Activated CD4-positive, alpha-beta T cell treated with anti-CD3 and anti-CD28 coated beads, Interleukin-2, Interleukin-4, amounts not matched to agents 100 ng/mL and 50 ng/mL, durations not matched to agents 16 hours and 8 hours (primary cell): ENCODE measurements around the gene HSP90AA1.
"Not testable (repeated sequence)": the region's sequence is repeated elsewhere in the genome, so short reads cannot be mapped to it uniquely, and the experiment has no call there.

Experiments
- DNase-seq: peaks from one replicate; pipeline ENCODE4 v3.0.0-alpha.2; 2020; ENCODE audit warnings: low spot score

HSP90AA1 gene

DNA sequence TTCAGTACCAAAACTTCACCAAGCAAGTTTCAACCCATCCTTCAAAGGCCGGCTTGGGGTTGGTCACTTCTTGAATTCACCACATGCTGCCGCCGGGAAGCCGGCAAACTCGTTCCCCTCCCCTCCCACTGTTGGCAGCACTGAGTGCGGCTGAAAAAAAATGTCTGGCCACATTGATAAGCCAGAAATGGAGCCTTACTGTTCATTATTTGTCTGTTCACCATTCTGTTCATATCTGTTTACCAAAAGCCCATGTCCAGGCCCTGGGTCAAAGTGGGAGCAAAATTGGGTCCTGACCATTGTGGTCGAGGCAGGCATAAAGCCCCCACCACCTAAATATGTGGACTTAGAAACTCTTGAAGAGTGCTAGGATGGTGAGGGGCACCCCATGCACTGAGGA lies 7.3 kb upstream of the HSP90AA1 start:
- DNase-seq, result no peak

DNA sequence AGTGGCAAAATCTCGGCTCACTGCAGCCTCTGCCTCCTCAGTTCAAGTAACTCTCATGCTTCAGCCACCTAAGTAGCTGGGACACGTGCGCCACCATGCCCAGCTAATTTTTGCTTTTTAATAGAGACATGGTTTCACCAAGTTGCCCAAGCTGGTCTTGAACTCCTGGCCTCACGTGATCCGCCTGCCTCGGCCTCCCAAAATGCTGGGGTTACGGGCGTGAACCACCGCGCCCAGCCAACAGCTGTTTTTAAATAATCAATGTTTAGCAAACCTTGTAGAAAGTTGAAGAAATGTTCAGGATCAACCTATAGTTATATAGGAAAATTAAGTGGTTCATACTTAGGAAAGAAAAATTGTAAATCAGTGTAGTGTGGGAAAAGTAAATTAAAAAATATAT lies 6.0 kb upstream of the HSP90AA1 start:
- DNase-seq, result no peak

DNA sequence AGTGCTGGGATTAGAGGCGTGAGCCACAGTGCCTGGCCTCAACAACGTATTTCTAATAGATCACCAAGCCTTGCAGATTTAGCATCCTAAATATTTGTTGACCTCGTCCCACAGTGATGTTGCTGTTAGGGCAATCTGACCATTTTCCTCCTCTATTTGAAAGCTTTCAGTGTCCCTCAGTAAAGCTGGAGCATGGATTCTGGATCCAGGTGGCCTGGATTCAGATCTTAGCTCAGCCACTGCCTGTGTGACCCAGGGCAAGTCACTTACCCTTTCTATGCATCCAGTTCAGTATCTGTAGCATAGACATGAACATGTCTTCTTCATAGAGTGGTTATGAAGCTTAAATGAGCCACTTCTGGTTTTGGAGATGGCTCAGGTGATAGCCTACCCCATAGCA lies 3.9 kb upstream of the HSP90AA1 start:
- no peak for DNase-seq

DNA sequence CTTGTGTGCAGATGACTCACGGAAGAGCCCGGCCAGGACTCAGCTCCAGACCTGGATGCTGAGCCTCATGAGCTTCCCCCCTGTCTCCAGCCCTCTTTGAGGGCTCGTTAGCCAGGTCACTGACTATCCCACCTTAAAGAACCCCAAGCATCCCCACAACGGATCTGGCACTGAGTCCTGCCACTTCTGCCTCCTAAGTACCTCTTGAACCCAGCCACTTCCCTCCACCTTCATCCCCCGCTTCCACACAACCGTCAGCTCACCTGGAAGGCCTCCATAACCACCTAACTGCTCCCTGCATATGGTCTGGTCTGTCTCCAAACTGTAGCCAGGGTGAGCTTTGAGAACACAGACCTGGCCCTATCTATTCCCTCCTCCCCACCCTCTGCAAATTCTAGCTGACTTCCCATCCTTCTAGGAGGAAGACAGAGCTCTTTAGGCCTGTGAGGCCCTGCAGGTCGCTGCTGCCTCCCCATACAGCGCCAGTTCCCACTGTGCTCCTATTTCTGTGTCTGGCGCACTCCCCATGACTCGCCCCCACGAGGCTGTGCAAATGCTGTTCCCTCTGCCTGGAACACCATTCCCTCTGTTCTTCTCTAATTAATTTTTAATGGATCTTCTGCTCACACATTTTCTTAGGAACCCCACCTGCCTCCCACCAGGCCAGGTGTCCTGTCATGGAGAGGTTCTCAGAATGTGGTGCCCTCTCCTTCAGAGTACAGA lies 2.9 kb upstream of the HSP90AA1 start:
- no peak for DNase-seq

DNA sequence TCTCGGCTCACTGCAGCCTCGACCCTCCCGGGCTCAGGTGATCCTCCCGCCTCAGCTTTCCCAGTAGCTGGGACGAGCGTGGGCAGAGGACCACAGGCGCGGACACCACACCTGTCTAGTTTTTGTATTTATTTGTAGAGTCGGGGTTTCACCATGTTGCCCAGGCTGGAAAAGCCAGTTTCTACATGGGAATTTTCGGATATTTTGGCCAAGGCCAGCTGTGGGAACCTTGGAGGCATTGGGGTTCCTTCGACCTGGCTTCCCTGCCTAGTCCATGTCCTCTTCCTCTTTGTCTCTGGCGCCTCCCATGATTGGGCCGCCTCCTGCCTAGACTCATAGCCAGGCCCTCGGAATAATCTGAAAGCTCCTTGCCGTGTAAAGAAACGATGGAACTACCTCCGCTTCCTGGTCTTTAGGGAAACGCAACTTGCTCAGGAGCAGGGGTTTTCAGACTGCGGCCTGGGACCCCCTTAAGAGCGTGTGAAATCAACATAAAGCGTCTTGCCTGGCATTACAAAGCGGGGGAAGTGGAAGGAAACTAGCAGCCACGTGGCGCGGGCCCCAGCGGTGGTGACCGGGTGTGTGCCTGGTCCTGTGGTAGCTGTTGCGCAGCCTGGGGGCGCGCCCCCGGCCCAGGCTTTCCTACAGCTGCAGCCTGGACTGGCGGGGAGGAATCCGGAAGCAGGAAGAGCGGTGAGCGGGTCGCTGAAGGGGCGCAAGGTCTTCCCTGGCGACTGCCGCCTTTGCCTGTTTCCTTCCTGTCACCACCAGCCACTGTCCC lies 1.4 kb upstream of the HSP90AA1 start:
- peak; percentile 63 for DNase-seq

DNA sequence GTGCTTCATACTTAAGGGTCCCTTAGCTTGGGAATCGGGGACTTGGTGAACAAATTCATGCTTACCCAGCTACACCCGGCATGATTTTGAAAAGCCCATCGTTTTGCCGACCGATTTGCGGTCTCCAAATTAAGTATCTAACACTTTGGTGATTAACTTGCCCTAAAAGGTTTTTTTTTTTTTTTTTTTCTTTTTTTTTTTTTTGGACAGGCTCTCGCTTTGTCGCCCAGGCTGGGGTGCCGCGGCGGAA lies 843 bp upstream of the HSP90AA1 start:
- no peak for DNase-seq

DNA sequence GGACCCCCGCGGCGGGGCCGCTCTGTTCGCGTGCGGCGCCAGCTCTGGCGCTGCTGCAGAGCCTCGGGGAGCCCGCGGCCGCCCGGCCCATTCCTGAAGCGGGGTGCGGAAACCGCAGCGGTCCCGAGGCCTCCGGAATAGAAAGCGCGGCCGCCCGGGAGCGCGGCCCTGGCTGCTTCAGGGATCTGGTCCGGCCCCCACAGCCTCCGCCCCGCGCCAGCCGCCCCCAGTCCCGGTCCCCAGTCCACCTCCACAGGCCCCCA lies 204 bp downstream of the HSP90AA1 start:
- DNase-seq, result no peak

DNA sequence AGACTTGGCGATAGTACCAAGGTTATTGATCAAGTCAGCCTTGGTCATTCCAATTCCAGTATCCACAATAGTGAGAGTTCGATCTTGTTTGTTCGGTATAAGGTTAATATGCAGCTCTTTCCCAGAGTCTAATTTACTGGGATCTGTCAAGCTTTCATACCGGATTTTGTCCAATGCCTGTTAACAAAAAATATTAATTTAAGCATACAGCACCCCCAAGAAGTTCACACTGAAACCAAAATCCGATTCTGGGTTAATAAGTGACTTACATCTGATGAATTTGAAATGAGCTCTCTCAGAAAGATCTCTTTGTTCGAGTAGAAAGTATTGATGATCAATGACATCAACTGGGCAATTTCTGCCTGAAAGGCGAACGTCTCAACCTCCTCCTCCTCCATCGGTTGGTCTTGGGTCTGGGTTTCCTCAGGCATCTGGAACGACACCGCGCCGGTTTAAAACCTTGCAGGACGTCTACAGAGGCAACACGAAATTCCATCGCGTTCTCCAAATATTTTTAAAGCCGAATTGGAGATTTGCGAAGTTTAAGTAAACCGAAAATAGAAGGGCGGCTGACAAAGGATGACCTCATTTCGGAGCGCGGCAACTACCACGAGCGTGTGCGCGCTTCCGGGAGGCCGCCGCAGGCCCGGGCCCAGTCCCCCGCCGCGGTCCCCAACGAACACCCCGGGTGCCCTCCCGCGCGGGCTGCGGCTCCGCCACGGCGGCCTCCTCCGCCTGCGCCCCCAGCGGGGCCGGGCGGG lies 716 bp downstream of the HSP90AA1 start:
- DNase-seq, result peak; percentile 56

DNA sequence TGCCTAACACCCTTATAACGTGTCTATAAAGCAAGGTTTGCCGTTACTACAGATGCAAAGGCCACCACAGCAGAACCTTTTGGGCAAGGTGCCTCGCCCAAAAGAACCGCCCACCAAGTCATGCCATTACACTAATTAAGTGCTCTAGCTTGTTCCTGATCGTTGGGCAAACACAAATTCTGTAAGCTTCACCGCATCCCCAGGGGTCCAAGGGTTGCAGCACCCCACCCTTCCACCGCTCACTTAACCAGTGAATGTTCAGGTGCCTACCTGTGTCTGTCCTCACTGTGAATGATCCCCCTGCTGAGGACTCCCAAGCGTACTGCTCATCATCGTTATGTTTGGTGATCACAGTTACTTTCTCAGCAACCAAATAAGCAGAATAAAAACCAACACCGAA lies 1.4 kb downstream of the HSP90AA1 start:
- DNase-seq, result no peak

DNA sequence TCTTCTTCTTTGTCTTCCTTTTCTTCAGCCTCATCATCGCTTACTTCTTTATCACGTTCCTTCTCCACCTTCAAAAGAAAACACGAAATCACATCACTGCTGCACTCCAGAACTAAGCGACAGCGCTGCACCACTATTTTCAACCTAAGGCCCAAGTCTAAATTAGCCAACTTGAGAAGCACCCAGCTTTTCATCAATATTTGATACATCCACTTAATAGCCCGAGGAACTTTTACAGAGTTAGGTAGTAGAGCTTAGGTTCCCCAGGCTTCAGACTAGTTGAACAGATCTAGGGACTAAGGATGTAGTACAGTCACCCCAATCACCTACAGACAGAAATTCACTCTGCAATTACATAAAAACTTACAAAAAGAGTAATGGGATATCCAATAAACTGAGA lies 1.9 kb downstream of the HSP90AA1 start:
- no peak for DNase-seq

DNA sequence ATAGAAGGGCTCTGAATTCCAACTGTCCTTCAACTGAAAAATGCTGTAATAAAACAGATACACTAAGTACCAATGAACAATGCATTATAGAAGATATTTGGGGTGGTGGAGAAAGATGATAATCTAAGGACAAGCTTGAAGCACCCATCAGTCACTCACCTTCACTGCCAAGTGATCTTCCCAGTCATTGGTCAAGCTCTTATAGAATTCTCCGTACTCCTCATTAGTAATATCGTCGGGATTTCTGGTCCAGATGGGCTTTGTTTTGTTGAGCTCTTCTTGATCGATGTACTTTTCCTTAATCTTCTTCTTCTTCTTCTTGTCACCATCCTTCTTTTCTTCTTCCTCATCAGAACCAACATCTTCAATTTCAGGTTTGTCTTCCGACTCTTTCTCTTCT lies 2.3 kb downstream of the HSP90AA1 start:
- not testable (repeated sequence) for DNase-seq

DNA sequence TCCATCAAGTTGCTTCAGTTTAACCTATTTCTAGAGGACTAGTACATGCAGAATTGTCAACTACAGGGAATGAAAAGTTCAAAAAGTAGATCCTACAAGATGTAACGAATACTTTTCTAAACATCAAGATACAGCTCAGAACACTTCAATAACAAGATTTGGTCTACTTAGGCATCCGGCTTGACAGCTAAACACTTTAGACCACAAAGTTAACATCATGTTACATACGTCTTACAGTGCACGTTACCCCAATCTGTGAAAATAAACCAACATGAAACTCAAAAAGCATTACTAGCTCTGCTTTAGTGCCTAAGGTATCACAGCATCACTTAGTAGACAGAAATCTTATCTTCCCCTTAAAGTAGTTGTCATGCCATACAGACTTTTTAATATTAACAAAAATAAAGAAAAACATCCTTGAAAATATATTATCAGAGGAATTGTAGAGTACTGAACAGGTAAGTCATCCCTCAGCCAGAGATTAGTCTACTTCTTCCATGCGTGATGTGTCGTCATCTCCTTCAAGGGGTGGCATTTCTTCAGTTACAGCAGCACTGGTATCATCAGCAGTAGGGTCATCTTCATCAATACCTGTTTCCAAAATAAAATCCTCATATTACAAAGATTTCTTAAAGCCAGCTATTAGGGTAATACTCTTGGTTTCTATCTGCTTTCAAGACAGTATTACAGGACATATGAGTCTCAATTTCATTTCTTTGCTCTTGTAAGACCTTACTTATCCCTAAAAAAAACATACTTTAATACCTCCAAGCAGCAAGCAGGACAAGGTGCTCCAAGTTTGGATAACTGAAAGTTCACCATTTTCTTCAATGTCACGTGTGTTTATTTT lies 5.4 kb downstream of the HSP90AA1 start:
- DNase-seq, result no peak

DNA sequence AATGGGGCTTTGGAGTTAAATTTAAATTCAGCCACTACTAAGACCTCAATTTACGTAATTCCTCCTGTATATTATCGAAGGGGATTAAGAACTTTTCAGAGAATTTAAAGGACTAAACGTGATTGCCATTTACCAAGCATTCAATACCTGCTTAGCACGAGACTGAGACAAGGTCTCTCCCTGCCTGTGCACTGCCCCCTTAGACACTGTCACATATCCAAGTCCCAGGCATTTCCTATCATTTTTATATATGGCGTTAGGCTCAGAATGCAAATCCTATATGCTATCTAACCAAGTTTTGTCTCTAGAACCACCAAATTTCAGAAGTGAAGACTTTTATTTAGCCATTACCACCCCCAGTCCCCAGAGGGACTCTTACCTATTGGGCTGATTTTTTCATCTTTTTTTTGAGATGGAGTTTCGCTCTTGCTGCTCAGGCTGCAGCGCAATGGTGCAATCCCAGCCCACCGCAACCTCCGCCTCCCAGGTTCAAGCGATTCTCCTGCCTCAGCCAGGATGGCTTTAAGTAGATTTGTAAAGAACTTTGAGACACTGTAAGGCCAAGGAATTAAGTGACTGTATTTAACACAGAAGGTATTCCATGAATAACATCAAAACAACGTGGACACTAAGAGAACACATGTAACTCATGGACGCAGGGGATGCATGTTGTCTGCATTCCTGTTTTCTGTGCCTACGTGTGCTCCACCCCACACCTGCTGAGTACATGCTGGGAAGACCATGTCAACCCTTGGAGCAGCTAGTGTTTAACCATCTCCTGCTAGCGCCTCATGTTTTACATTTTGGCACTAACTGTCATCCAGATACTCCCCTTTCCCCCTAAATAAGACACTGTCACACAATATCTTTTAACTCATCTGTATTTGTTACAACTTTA lies 6.4 kb downstream of the HSP90AA1 start:
- DNase-seq, result no peak

DNA sequence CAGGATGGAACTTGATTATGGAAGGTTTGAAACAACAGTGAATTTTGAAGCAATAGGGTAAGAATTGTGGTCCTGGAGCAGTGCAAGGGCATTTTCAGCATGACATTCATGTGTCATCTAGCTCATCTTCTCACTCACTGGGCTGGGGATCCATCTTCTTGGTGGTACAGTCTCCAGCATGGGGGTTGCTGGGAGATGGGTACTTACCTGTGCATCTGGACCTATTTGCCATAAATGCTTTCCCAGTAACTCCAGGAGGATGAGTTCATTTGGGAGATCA lies 7.2 kb downstream of the HSP90AA1 start:
- no peak for DNase-seq

DNA sequence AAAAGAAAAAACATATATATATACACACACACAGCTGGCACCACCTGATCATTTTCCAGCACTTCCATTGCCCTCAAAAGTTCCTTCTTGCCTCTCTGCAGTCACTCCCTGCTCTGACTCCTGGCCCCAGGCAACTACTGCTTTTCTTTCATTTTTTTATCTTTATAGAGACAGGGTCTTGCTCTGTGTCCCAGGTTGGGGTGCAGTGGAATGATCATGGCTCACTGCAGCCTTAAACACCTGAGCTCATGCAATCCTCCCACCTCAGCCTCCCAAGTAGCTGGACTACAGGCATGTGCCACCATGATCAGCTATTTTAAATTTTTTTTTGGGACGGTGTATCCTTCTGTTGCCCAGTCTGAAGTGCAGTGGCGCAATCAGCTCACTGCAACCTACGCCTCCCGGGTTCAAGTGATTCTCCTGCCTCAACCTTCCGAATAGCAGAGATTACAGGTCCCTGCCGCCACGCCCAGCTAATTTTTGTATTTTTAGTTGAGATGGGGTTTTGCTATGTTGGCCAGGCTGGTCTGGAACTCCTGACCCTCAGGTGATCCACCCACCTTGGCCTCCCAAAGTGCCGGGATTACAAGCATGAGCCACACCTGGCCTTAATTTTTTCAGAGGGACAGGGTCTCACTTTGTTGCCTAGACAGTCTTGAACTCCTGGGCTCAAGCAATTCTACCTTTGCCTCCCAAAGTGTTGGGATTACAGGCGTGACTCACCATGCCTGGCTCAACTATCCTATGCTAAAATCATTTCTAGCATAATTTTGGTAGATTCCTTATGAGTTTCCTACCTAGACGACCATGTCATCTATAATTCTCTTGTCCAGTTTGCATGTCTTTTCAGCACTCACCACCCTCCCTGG lies 7.8 kb downstream of the HSP90AA1 start:
- DNase-seq, result no peak

DNA sequence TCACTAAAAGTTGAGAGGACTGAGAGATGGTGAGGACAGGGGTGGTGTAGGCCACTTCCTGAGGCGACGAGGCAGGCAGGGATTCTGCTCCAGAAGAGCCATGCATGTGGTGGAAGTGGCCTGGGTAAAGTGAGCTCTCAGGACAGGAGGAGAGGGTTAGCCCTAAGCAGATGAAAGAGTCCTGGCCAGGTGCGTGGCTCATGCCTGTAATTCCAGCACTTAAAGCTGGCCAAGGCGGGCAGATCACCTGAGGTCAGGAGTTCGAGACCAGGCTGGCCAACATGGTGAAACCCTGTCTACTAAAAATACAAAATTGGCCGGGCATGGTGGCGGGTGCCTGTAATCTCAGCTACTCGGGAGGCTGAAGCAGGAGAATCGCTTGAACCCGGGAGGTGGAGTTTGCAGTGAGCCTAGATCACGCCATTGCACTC lies 8.5 kb downstream of the HSP90AA1 start:
- not testable (repeated sequence) for DNase-seq

DNA sequence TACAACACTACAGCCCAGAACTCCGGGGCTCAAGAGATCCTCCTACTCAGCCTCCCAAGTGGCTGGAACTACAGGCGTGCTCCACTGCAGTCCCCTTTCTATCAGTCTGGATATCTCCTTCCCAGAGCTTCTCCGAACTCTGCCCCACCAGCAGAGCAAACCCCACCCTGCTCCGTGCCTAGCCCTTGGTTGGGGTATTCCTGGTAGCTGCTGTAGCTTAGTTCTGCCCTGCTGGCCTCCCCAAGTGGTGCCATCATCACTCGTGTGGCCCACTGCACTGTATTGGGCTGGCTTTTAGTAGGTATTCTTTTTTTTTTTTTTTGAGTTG lies 9.5 kb downstream of the HSP90AA1 start:
- DNase-seq, result no peak

DNA sequence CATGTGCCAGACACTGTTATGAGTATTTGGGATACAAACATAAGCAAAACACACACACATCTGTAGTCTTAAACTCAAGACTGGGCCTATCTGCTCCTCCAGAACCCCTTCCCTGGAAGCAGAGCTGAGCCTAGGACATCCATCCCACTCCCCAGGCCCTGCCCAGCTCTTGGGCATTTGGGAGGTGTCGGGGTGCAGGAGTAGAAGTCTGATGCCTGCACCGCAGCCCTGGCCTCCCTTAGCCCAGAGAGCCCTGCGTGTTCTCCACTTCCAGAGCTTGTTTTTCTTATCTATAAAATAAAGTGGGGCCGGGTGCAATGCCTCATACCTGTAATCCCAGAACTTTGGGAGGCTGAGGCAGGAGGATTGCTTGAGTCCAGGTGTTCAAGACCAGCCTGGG lies 11.7 kb downstream of the HSP90AA1 start:
- no peak for DNase-seq

DNA sequence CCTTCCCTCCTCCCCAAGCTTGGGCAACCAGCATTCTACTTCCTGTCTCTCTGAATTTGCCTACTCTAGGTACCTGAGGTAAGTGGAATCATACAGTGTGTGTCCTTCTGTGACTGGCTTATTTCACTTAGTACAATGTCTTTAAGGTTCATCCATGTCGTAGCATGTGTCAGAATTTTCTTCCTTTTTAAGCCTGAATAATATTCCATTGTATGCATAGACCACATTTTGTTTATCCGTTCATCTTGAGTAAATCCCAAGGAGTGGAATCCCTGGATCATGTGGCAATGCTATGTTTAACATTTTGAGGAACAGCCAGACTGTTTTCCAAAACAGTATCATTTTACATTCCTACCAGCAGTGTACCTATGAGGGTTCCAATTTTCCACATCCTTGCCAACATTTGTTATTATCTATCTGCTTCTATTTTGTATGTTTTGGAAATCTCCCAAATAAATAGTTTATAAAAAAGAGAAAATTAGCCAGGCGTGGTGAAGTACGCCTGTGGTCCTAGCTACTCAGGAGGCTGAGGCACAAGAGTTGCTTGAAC lies 12.4 kb downstream of the HSP90AA1 start:
- no peak for DNase-seq

DNA sequence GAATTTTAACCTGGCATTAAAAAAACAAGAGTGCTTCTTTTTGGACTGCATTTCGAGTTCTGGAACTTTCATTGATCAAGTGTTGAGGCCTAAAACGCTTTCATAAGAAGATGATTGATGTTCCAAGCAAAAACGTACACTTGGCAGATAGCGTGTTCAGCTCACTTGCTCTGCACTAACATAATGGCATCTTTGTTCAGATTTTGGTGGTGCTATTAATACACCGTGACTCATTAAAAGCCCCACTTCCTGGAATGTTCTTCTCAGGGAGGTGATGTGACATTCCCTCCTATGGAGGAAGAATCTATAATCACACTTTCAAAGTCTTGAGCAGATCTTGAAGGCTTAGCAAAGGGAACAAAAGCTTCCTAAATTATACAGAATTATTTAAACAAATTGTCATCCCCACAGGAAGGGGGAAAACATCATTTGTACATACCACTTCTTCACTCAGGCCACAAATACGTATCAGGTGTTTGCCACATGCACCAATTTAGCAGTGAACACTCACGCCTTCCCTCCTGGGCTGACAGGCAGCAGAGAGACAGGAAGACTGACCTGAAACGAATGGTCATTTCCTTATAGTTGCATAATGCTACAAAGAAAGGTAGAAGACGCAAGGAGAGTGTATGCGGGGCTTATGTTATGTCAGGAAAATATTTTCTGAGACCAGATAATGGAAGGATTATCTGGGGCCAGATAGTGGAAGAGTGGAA lies 15.4 kb downstream of the HSP90AA1 start:
- no peak for DNase-seq
